ENCODE measurements around the gene ASAP2. TPM values are rescaled to one million over a fixed set of nuclear protein-coding genes. Genes with fewer than 3 reads are reported as not detected.

Gene ASAP2
- total RNA-seq, 1 experiment from 2014 or later, result not detected

GRCh38 chr2:9380702-9381628 is 174.4 kb downstream of the ASAP2 start:
- H3K9ac ChIP-seq (ENCODE audit: low read length), result no peak overlapping the region
- H3K27me3 ChIP-seq (ENCODE audit: low read length), result no peaks in the 10 kb centered on the region
- H3K27ac ChIP-seq (ENCODE audit: low read length), result no peak overlapping the region
- H3K4me1 ChIP-seq (ENCODE audit: low read length), result no peaks in the 10 kb centered on the region
- DNase-seq, result no peak
- H3K36me3 ChIP-seq (ENCODE audit: insufficient read depth, low read length), result no peaks in the 10 kb centered on the region
- no peak overlapping the region for H3K4me2 ChIP-seq (ENCODE audit: low read depth, low read length, poor library complexity, severe bottlenecking)
- H3K79me2 ChIP-seq (ENCODE audit: low read length), result no peaks in the 10 kb centered on the region
- no peak overlapping the region for H3K4me3 ChIP-seq (ENCODE audit: low read length)
- H3K9me3 ChIP-seq (ENCODE audit: low read length), result no peaks in the 10 kb centered on the region
- no peaks in the 10 kb centered on the region for H3K9me2 ChIP-seq (replicated peaks; ENCODE audit: insufficient read depth, low read length)
- H2AFZ ChIP-seq (ENCODE audit: low read length), result no peak overlapping the region
- H4K20me1 ChIP-seq (ENCODE audit: insufficient read depth, low read depth, low read length), result no peaks in the 10 kb centered on the region

- no peaks in the 10 kb centered on the region for H3K9me2 ChIP-seq (replicated peaks; ENCODE audit: insufficient read depth, low read length)
- no peak overlapping the region for H3K27ac ChIP-seq (ENCODE audit: low read length)
- no peaks in the 10 kb centered on the region for H3K79me2 ChIP-seq (ENCODE audit: low read length)
- no peaks in the 10 kb centered on the region for H3K36me3 ChIP-seq (ENCODE audit: insufficient read depth, low read length)
- no peak overlapping the region for H3K9ac ChIP-seq (ENCODE audit: low read length)
- no peak for DNase-seq
- H3K4me1 ChIP-seq (ENCODE audit: low read length), result no peaks in the 10 kb centered on the region
- no peak overlapping the region for H2AFZ ChIP-seq (ENCODE audit: low read length)
- no peaks in the 10 kb centered on the region for H3K9me3 ChIP-seq (ENCODE audit: low read length)
- H4K20me1 ChIP-seq (ENCODE audit: insufficient read depth, low read depth, low read length), result no peaks in the 10 kb centered on the region
- no peaks in the 10 kb centered on the region for H3K27me3 ChIP-seq (ENCODE audit: low read length)
- no peak overlapping the region for H3K4me2 ChIP-seq (ENCODE audit: low read depth, low read length, poor library complexity, severe bottlenecking)
- H3K4me3 ChIP-seq (ENCODE audit: low read length), result no peak overlapping the region
Measured at GRCh38 chr2:9382604-9383235, 176.1 kb downstream of the ASAP2 start.

- Histone ChIP-seq H3K4me1 (ENCODE audit: low read length) (no peaks in the 10 kb centered on the region), H3K9ac (ENCODE audit: low read length) (no peak overlapping the region), H3K79me2 (ENCODE audit: low read length) (no peaks in the 10 kb centered on the region), H3K9me3 (ENCODE audit: low read length) (no peaks in the 10 kb centered on the region), H3K4me2 (ENCODE audit: low read depth, low read length, poor library complexity, severe bottlenecking) (no peak overlapping the region), H3K9me2 (replicated peaks; ENCODE audit: insufficient read depth, low read length) (no peaks in the 10 kb centered on the region), H4K20me1 (ENCODE audit: insufficient read depth, low read depth, low read length) (no peaks in the 10 kb centered on the region), H3K27ac (ENCODE audit: low read length) (no peak overlapping the region), H3K27me3 (ENCODE audit: low read length) (no peaks in the 10 kb centered on the region), H2AFZ (ENCODE audit: low read length) (no peak overlapping the region), H3K4me3 (ENCODE audit: low read length) (no peak overlapping the region), H3K36me3 (ENCODE audit: insufficient read depth, low read length) (no peaks in the 10 kb centered on the region)
- no peak for DNase-seq
Measured at GRCh38 chr2:9384521-9384920, 177.9 kb downstream of the ASAP2 start.

GRCh38 chr2:9385841-9386240 is 179.2 kb downstream of the ASAP2 start:
- no peak for DNase-seq
- Histone ChIP-seq H2AFZ (ENCODE audit: low read length) (no peak overlapping the region), H4K20me1 (ENCODE audit: insufficient read depth, low read depth, low read length) (no peaks in the 10 kb centered on the region), H3K4me1 (ENCODE audit: low read length) (no peaks in the 10 kb centered on the region), H3K9ac (ENCODE audit: low read length) (no peak overlapping the region), H3K9me3 (ENCODE audit: low read length) (no peaks in the 10 kb centered on the region), H3K27ac (ENCODE audit: low read length) (no peak overlapping the region), H3K9me2 (replicated peaks; ENCODE audit: insufficient read depth, low read length) (no peaks in the 10 kb centered on the region), H3K4me2 (ENCODE audit: low read depth, low read length, poor library complexity, severe bottlenecking) (no peak overlapping the region), H3K4me3 (ENCODE audit: low read length) (no peak overlapping the region), H3K79me2 (ENCODE audit: low read length) (no peaks in the 10 kb centered on the region), H3K27me3 (ENCODE audit: low read length) (no peaks in the 10 kb centered on the region), H3K36me3 (ENCODE audit: insufficient read depth, low read length) (no peaks in the 10 kb centered on the region)

- no peaks in the 10 kb centered on the region for H3K27me3 ChIP-seq (ENCODE audit: low read length)
- no peak overlapping the region for H3K4me2 ChIP-seq (ENCODE audit: low read depth, low read length, poor library complexity, severe bottlenecking)
- H4K20me1 ChIP-seq (ENCODE audit: insufficient read depth, low read depth, low read length), result no peaks in the 10 kb centered on the region
- no peaks in the 10 kb centered on the region for H3K36me3 ChIP-seq (ENCODE audit: insufficient read depth, low read length)
- H2AFZ ChIP-seq (ENCODE audit: low read length), result no peak overlapping the region
- no peaks in the 10 kb centered on the region for H3K4me1 ChIP-seq (ENCODE audit: low read length)
- H3K79me2 ChIP-seq (ENCODE audit: low read length), result no peaks in the 10 kb centered on the region
- no peaks in the 10 kb centered on the region for H3K9me3 ChIP-seq (ENCODE audit: low read length)
- no peak overlapping the region for H3K27ac ChIP-seq (ENCODE audit: low read length)
- no peak for DNase-seq
- no peak overlapping the region for H3K4me3 ChIP-seq (ENCODE audit: low read length)
- no peaks in the 10 kb centered on the region for H3K9me2 ChIP-seq (replicated peaks; ENCODE audit: insufficient read depth, low read length)
- no peak overlapping the region for H3K9ac ChIP-seq (ENCODE audit: low read length)
Measured at GRCh38 chr2:9388199-9388681, 181.6 kb downstream of the ASAP2 start.

GRCh38 chr2:9388950-9389911 is 182.6 kb downstream of the ASAP2 start:
- Histone ChIP-seq H3K9me2 (replicated peaks; ENCODE audit: insufficient read depth, low read length) (no peaks in the 10 kb centered on the region), H3K4me2 (ENCODE audit: low read depth, low read length, poor library complexity, severe bottlenecking) (no peak overlapping the region), H3K4me3 (ENCODE audit: low read length) (no peak overlapping the region), H3K79me2 (ENCODE audit: low read length) (no peaks in the 10 kb centered on the region), H3K27ac (ENCODE audit: low read length) (no peak overlapping the region), H3K27me3 (ENCODE audit: low read length) (no peaks in the 10 kb centered on the region), H3K36me3 (ENCODE audit: insufficient read depth, low read length) (no peaks in the 10 kb centered on the region), H3K9me3 (ENCODE audit: low read length) (no peaks in the 10 kb centered on the region), H3K9ac (ENCODE audit: low read length) (no peak overlapping the region), H4K20me1 (ENCODE audit: insufficient read depth, low read depth, low read length) (no peaks in the 10 kb centered on the region), H2AFZ (ENCODE audit: low read length) (no peak overlapping the region), H3K4me1 (ENCODE audit: low read length) (no peaks in the 10 kb centered on the region)
- DNase-seq, result no peak

- Histone ChIP-seq H3K9ac (ENCODE audit: low read length) (no peak overlapping the region), H3K9me2 (replicated peaks; ENCODE audit: insufficient read depth, low read length) (no peaks in the 10 kb centered on the region), H3K4me1 (ENCODE audit: low read length) (no peaks in the 10 kb centered on the region), H3K9me3 (ENCODE audit: low read length) (no peaks in the 10 kb centered on the region), H3K36me3 (ENCODE audit: insufficient read depth, low read length) (no peaks in the 10 kb centered on the region), H2AFZ (ENCODE audit: low read length) (no peak overlapping the region), H3K27ac (ENCODE audit: low read length) (no peak overlapping the region), H3K4me3 (ENCODE audit: low read length) (no peak overlapping the region), H3K79me2 (ENCODE audit: low read length) (no peaks in the 10 kb centered on the region), H3K27me3 (ENCODE audit: low read length) (no peaks in the 10 kb centered on the region), H3K4me2 (ENCODE audit: low read depth, low read length, poor library complexity, severe bottlenecking) (no peak overlapping the region), H4K20me1 (ENCODE audit: insufficient read depth, low read depth, low read length) (no peaks in the 10 kb centered on the region)
- DNase-seq, result no peak
Measured at GRCh38 chr2:9390151-9390850, 183.7 kb downstream of the ASAP2 start.

All from Karpas-422 (cell line).